SK-N-SH treated with all-trans-retinoic acid at 6 μM for 48 hours (cell line): ENCODE data around the gene WT1.

Experiments
- ARNTL ChIP-seq: fragments of 450-650 bp; formaldehyde crosslinking; IDR thresholded peaks from 2 replicates; pipeline ENCODE4 v1.5.0; 2020; ENCODE audit warnings: low read depth, mild to moderate bottlenecking, moderate library complexity, borderline replicate concordance
- GLIS3 ChIP-seq: fragments of 250-450 bp; sonication (Bioruptor Pico); IDR thresholded peaks from 2 replicates; pipeline ENCODE4 v1.5.0; 2020; ENCODE audit warnings: mild to moderate bottlenecking, moderate library complexity
- ISL1 ChIP-seq: fragments of 250-450 bp; sonication (Bioruptor Pico); IDR thresholded peaks from 2 replicates; pipeline ENCODE4 v2.1.2; 2022; ENCODE audit warnings: mild to moderate bottlenecking, moderate library complexity
- RARB ChIP-seq: fragments of 250-450 bp; sonication (Bioruptor Pico); IDR thresholded peaks from 2 replicates; pipeline ENCODE4 v1.8.0; 2021; ENCODE audit warnings: mild to moderate bottlenecking, moderate library complexity
- TCF4 ChIP-seq: fragments of 250-450 bp; sonication (Bioruptor Pico); IDR thresholded peaks from 2 replicates; pipeline ENCODE4 v1.8.0; 2021; ENCODE audit warnings: mild to moderate bottlenecking, moderate library complexity, borderline replicate concordance
- TOX ChIP-seq: fragments of 250-450 bp; sonication (Bioruptor Pico); IDR thresholded peaks from 2 replicates; pipeline ENCODE4 v1.8.0; 2021; ENCODE audit warnings: mild to moderate bottlenecking, moderate library complexity, borderline replicate concordance
- ZC3H10 ChIP-seq: fragments of 250-450 bp; sonication (Bioruptor Pico); IDR thresholded peaks from 2 replicates; pipeline ENCODE4 v1.5.1; 2021; ENCODE audit warnings: mild to moderate bottlenecking, moderate library complexity
- ZFP30 ChIP-seq: fragments of 450-650 bp; formaldehyde crosslinking; IDR thresholded peaks from 2 replicates; pipeline ENCODE4 v1.5.0; 2022; ENCODE audit warnings: mild to moderate bottlenecking, moderate library complexity
- ZNF8 ChIP-seq: fragments of 450-650 bp; formaldehyde crosslinking; IDR thresholded peaks from 2 replicates; pipeline ENCODE4 v1.5.0; 2020; ENCODE audit warnings: mild to moderate bottlenecking, moderate library complexity
- TF ChIP-seq, protein P1 (sequence below): fragments of 250-450 bp; sonication (Bioruptor Pico); IDR thresholded peaks from 2 replicates; pipeline ENCODE4 v1.8.0; 2020; ENCODE audit warnings: mild to moderate bottlenecking, moderate library complexity, borderline replicate concordance
- TF ChIP-seq, protein P2 (sequence below): fragments of 250-450 bp; sonication (Bioruptor Pico); IDR thresholded peaks from 2 replicates; pipeline ENCODE4 v1.5.0; 2020; ENCODE audit warnings: mild to moderate bottlenecking, moderate library complexity
- TF ChIP-seq, protein P3 (sequence below): fragments of 250-450 bp; sonication (Bioruptor Pico); IDR thresholded peaks from 2 replicates; pipeline ENCODE4 v1.8.0; 2021; ENCODE audit warnings: low read depth, mild to moderate bottlenecking, moderate library complexity, borderline replicate concordance
- TF ChIP-seq, protein P4 (sequence below): fragments of 250-450 bp; sonication (Bioruptor Pico); IDR thresholded peaks from 2 replicates; pipeline ENCODE4 v1.5.1; 2021; ENCODE audit warnings: mild to moderate bottlenecking, moderate library complexity

DNA sequence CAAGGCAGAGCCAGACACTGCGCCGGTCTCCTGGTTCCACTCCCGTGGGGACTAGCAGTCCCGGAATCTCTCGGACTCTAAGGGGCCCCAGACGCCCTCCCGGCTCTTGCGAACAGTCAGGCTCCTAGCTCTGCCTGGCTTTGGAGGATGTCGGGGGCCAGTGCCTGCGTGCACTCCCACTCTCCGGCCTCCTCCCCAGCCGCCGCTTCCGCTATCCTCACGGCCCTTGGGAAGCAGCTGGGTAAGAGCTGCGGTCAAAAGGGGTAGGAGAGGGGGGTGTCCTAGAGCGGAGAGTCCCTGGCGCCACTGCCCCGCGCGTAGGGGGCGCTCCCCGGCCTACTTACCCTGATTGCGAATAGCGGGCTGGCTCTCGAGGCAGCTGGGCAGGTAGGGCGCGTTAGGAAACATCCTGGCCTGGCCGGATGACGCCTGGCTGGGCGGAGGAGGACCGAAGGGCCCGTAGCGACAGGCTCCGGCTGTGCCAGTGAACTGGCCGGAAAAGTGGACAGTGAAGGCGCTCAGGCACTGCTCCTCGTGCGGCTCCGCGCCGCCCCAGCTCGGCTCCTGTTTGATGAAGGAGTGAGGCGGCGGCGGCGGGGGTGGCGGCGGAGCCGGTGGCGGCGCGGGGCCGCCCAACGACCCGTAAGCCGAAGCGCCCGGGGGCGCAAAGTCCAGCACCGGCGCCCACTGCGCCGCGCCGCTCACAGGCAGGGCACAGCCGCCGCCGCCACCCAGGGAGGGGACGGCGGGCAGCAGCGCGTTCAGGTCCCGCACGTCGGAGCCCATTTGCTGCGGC is 785 bp downstream of the WT1 start:
- TF ChIP-seq ZNF8 (CRISPR knock-in tag) (no peak), ISL1 (CRISPR knock-in tag) (no peak), RARB (no peak), TCF4 (CRISPR knock-in tag) (no peak), TOX (CRISPR knock-in tag) (no peak), ARNTL (no peak), ZC3H10 (CRISPR knock-in tag) (no peak), ZFP30 (CRISPR knock-in tag) (no peak), GLIS3 (CRISPR knock-in tag) (no peak)
- TF ChIP-seq, protein P1, sequence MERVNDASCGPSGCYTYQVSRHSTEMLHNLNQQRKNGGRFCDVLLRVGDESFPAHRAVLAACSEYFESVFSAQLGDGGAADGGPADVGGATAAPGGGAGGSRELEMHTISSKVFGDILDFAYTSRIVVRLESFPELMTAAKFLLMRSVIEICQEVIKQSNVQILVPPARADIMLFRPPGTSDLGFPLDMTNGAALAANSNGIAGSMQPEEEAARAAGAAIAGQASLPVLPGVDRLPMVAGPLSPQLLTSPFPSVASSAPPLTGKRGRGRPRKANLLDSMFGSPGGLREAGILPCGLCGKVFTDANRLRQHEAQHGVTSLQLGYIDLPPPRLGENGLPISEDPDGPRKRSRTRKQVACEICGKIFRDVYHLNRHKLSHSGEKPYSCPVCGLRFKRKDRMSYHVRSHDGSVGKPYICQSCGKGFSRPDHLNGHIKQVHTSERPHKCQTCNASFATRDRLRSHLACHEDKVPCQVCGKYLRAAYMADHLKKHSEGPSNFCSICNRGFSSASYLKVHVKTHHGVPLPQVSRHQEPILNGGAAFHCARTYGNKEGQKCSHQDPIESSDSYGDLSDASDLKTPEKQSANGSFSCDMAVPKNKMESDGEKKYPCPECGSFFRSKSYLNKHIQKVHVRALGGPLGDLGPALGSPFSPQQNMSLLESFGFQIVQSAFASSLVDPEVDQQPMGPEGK (CRISPR knock-in tag): no peak
- TF ChIP-seq, protein P2, sequence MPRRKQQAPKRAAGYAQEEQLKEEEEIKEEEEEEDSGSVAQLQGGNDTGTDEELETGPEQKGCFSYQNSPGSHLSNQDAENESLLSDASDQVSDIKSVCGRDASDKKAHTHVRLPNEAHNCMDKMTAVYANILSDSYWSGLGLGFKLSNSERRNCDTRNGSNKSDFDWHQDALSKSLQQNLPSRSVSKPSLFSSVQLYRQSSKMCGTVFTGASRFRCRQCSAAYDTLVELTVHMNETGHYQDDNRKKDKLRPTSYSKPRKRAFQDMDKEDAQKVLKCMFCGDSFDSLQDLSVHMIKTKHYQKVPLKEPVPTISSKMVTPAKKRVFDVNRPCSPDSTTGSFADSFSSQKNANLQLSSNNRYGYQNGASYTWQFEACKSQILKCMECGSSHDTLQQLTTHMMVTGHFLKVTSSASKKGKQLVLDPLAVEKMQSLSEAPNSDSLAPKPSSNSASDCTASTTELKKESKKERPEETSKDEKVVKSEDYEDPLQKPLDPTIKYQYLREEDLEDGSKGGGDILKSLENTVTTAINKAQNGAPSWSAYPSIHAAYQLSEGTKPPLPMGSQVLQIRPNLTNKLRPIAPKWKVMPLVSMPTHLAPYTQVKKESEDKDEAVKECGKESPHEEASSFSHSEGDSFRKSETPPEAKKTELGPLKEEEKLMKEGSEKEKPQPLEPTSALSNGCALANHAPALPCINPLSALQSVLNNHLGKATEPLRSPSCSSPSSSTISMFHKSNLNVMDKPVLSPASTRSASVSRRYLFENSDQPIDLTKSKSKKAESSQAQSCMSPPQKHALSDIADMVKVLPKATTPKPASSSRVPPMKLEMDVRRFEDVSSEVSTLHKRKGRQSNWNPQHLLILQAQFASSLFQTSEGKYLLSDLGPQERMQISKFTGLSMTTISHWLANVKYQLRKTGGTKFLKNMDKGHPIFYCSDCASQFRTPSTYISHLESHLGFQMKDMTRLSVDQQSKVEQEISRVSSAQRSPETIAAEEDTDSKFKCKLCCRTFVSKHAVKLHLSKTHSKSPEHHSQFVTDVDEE (CRISPR knock-in tag): no peak
- TF ChIP-seq, protein P3, sequence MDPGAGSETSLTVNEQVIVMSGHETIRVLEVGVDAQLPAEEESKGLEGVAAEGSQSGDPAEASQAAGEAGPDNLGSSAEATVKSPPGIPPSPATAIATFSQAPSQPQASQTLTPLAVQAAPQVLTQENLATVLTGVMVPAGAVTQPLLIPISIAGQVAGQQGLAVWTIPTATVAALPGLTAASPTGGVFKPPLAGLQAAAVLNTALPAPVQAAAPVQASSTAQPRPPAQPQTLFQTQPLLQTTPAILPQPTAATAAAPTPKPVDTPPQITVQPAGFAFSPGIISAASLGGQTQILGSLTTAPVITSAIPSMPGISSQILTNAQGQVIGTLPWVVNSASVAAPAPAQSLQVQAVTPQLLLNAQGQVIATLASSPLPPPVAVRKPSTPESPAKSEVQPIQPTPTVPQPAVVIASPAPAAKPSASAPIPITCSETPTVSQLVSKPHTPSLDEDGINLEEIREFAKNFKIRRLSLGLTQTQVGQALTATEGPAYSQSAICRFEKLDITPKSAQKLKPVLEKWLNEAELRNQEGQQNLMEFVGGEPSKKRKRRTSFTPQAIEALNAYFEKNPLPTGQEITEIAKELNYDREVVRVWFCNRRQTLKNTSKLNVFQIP (CRISPR knock-in tag): no peak
- TF ChIP-seq, protein P4, sequence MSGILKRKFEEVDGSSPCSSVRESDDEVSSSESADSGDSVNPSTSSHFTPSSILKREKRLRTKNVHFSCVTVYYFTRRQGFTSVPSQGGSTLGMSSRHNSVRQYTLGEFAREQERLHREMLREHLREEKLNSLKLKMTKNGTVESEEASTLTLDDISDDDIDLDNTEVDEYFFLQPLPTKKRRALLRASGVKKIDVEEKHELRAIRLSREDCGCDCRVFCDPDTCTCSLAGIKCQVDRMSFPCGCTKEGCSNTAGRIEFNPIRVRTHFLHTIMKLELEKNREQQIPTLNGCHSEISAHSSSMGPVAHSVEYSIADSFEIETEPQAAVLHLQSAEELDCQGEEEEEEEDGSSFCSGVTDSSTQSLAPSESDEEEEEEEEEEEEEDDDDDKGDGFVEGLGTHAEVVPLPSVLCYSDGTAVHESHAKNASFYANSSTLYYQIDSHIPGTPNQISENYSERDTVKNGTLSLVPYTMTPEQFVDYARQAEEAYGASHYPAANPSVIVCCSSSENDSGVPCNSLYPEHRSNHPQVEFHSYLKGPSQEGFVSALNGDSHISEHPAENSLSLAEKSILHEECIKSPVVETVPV (CRISPR knock-in tag): no peak
